Activated CD4-positive, alpha-beta T cell treated with anti-CD3 and anti-CD28 coated beads, Interleukin-10, Interleukin-2, amounts not matched to agents 100 ng/mL and 50 ng/mL, durations not matched to agents 16 hours and 8 hours (primary cell): Measurements from ENCODE around the gene ARFGEF3.
"Not testable (repeated sequence)": the region's sequence is repeated elsewhere in the genome, so short reads cannot be mapped to it uniquely, and the experiment has no call there.

Experiments used
- DNase-seq: peaks from one replicate; pipeline ENCODE4 v3.0.0-alpha.2; 2020

The ARFGEF3 gene

DNA sequence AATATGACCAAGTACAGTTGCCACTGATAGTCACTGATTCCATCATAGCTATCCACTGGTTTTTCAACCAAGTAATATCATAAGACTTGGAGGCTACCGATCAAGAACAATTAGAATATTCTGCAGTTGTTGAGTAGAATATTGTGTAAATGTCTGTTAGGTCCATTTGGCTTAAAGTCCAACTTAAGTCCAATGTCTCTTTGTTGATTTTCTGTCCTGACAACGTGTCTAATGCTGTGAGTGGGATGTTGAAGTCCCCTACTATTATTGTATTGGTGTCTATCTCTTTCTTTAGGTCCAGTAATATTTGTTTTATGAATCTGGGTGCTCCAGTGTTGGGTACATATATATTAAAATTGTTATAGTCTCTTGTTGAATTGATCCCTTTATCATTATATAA is 13.9 kb downstream of the ARFGEF3 start:
- no peak for DNase-seq

GRCh38 chr6:138176652-138177232 is 15.0 kb downstream of the ARFGEF3 start:
- no peak for DNase-seq

- DNase-seq: no peak
Measured at GRCh38 chr6:138182939-138183789, 21.4 kb downstream of the ARFGEF3 start.

DNA sequence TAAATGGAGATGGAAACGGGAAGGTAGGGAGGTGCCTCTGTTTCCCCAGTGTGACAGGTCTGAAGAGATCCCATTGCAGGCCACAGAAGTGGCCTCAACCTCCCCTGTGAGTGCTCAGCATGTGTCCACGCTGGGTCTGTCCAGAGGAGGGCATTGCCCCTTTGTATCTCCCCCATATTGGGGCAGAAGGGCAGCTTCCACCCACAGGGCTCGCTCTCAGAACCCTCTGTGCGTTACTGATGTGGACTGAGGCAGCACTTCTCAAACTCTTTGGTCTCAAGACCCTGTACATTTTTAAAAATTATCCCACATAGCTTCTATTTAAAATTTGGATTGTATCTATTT is 22.0 kb downstream of the ARFGEF3 start:
- no peak for DNase-seq

GRCh38 chr6:138184230-138184629 is 22.5 kb downstream of the ARFGEF3 start:
- no peak for DNase-seq

DNA sequence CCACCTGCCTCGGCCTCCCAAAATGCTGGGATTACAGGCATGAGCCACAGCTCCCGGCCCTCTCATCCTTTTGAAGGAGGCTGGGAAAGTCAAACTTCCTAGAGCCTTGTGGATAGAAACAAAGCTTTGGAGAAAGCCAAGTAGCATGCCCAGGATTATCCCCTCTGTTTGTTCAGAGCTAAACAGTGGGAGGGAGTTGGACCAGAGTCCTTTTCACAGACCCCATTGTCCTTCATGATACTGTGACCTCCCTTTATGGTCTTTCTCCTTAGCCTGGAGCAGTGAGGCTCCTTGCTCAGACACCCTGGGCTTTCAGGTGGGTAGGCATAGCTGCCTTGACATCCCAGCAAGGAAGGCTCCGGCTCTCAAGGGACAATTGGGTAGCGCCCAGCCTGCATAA is 25.4 kb downstream of the ARFGEF3 start:
- no peak for DNase-seq

DNA sequence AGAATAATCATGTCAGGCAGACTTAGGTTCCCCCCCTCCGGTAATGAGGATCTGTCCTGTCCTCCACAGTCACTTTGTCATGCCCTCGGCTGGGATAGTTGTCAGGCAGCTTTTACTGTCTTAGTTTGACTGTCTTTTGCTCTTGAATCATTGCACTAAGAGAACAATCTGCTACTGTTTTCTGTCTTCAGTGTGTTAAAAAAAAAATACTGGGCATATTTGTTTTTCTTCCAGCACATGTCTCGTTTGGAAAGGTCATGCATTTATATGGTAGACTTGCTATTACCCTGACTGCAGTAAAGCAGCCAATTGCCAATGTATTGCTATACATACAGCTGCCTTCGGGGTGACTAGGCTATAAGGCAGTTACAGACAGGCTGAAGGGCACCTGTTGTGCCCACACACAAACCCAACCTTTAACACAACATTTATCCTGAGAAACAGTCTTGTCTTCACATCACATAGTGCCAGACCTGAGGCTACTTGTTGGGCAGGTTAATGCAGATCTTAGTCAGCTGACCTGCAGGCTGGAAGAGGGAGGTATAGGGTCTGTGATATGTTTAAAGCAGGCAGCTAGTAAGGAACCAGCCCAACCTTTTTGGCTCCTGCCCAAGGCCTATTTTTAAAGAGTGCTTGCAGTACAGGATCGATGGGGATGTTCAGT is 26.7 kb downstream of the ARFGEF3 start:
- DNase-seq: no peak

GRCh38 chr6:138194287-138194686 is 32.5 kb downstream of the ARFGEF3 start:
- no peak for DNase-seq

- no peak for DNase-seq
Measured at GRCh38 chr6:138196122-138196738, 34.5 kb downstream of the ARFGEF3 start.

GRCh38 chr6:138197570-138197969 is 35.8 kb downstream of the ARFGEF3 start:
- no peak for DNase-seq

DNA sequence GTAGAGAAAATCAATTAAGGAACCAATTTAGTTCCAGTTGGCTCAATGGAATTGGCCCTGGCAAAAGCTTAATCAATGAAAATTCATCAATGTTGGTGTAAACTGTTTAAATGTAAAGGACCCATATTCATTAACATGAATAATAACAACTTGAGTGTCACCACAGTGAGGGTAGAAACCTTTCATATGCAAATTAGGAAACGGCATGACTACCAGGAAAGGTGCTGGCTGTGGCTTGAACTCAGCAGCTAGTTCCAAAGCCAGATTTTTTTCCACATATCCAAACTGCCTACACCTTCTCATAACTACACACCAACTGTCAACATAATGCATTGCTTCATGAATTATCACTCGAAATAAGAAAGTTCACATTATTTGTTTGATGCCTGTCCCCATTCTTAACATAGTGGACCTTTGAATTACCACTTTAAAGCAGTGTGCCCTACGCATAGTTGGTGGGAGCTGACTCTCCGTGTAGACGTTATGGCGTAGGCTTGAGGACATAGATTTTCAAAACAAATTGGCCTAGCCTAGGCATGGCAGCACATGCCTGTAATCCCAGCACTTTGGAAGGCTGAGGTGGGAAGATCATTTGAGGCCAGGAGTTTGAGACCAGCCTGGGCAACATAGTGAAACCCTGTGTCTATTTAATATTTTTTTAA is 36.8 kb downstream of the ARFGEF3 start:
- no peak for DNase-seq

DNA sequence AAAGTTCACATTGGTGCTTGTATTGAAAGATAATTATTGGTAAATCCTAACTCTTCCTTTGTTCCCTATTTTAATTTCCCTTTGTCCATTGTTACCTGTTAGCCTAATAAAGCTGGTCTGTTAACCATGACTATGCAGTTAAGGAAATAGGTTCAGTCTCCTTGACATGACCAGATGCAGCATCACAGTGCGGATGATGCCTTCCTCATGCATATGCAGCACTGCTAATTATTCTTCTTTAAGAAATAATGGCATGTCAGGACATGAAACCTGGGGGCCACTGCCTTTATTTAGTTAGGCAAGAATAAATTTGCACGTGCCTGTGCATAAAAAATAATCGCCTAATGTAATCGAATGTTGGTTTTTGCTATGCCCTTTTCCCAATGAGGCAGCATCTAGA is 40.1 kb downstream of the ARFGEF3 start:
- DNase-seq: no peak

DNA sequence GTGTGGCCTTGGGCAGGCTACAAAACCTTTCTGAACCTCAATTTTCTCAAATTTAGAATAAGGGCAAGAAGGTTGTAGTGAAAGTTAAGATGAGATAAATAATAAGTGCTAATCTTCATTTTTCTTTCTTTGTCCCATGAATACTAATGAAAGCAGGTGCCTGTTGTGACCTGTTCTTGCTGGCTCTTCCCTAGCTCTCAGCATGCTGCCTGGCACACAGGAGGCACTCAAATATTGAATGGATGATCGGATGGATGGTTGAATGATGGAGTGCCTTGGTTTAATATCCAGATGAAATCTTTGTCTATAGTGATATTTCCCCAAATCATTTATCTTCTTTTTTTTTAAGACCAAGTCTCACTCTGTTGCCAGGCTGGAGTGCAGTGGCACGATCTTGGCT is 41.6 kb downstream of the ARFGEF3 start:
- no peak for DNase-seq

GRCh38 chr6:138204303-138204702 is 42.6 kb downstream of the ARFGEF3 start:
- DNase-seq: no peak

- DNase-seq: no peak
Measured at GRCh38 chr6:138204792-138205384, 43.1 kb downstream of the ARFGEF3 start.

- DNase-seq: no peak
Measured at GRCh38 chr6:138205437-138206094, 43.8 kb downstream of the ARFGEF3 start.

DNA sequence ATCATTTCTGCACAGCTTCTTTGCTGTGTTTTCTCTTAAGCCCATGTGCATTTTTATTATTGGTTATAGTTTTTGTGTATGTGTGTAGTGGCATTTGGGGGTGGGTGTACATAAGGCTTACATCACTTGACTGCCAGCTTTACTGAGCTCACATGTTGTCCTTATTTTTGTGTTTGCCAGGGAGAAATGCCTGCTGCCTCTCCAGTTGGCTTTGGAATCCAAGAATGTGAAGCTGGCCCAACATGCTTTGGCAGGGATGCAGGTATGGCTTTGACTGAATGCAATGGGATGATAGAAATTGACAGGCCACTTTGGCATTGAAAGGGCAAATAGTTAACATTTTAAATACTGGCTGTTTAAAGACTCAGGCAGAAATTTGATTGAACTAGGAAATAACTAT is 45.1 kb downstream of the ARFGEF3 start:
- no peak for DNase-seq

GRCh38 chr6:138211048-138211581 is 49.4 kb downstream of the ARFGEF3 start:
- DNase-seq: no peak

GRCh38 chr6:138211601-138212000 is 49.9 kb downstream of the ARFGEF3 start:
- DNase-seq: no peak

DNA sequence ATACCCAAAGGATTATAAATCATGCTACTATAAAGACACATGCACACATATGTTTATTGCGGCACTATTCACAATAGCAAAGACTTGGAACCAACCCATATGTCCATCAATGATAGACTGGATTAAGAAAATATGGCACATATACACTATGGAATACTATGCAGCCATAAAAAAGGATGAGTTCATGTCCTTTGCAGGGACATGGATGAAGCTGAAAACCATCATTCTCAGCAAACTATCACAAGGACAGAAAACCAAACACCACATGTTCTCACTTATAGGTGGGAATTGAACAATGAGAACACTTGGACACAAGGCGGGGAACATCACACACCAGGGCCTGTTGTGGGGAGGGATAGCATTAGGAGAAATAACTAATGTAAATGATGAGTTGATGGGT is 50.8 kb downstream of the ARFGEF3 start:
- DNase-seq: not testable (repeated sequence)

DNA sequence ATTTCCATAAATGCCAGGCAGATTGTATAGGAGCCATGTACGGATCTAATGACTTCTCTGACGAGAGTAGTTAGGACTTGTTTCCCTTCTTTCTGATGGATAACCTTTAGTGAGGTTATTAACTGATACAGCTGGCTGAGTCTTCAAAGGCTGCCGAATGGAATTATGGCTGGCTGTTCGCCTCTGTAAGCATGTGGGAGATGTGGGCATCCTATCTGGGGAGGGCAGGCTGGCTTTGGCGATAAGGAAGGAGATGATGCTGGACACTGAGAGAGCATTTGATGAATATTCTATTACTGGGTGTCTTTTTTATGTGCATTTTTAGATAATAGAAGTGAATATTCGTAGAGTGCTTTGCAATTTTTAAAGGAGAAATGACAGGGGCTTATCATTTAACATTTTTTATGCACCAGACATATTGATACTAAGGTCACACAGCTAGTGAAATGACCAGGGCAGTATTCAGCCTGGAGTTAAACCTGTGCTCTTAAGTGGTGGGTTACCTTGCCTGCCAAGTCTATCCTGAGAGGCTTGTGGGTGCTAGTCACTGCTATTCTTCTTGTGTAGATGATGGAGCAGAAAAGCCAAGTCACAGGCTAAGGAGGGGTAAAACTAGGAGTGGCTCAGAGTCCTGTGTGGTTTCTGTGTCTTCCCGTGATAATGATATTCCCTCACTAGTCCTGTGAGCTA is 53.5 kb downstream of the ARFGEF3 start:
- no peak for DNase-seq
